Hepatocyte (in vitro differentiated cells): ENCODE data around the gene ITGB7. TPM values are rescaled to one million over a fixed set of nuclear protein-coding genes. Genes with fewer than 3 reads are reported as not detected.
"Not testable (repeated sequence)": the region's sequence is repeated elsewhere in the genome, so short reads cannot be mapped to it uniquely, and the experiment has no call there.

Experiments
- DNase-seq: peaks from one replicate; pipeline ENCODE4 v3.0.0-alpha.2; 2016; ENCODE audit warnings: low spot score
- H2AFZ ChIP-seq: fragments of 200-600 bp; sonication (generic); 2 replicates; pipeline ENCODE4 v1.6.0; 2016; ENCODE audit warnings: antibody characterized with exemption, mild to moderate bottlenecking
- H3K27ac ChIP-seq: fragments of 200-600 bp; sonication (generic); 2 replicates; pipeline ENCODE4 v1.5.1; 2016; ENCODE audit warnings: mild to moderate bottlenecking
- H3K27me3 ChIP-seq: fragments of 200-600 bp; sonication (generic); 2 replicates; pipeline ENCODE4 v1.6.1; 2016
- H3K36me3 ChIP-seq: fragments of 200-600 bp; sonication (generic); replicated peaks from 2 replicates; pipeline ENCODE4 v1.5.1; 2016; ENCODE audit warnings: low read depth; ENCODE audit not compliant: insufficient read depth
- H3K4me1 ChIP-seq: fragments of 200-600 bp; sonication (generic); 2 replicates; pipeline ENCODE4 v1.5.1; 2016; ENCODE audit warnings: mild to moderate bottlenecking, moderate library complexity; ENCODE audit not compliant: insufficient read depth
- H3K4me2 ChIP-seq: fragments of 200-600 bp; sonication (generic); 2 replicates; pipeline ENCODE4 v1.6.0; 2016
- H3K4me3 ChIP-seq: fragments of 200-600 bp; sonication (generic); 2 replicates; pipeline ENCODE4 v1.5.1; 2016; ENCODE audit warnings: mild to moderate bottlenecking
- H3K79me2 ChIP-seq: fragments of 200-600 bp; sonication (generic); 2 replicates; pipeline ENCODE4 v1.6.0; 2017; ENCODE audit warnings: mild to moderate bottlenecking
- H3K9me2 ChIP-seq: fragments of 200-600 bp; sonication (generic); replicated peaks from 2 replicates; pipeline ENCODE4 v1.6.0; 2017; ENCODE audit warnings: mild to moderate bottlenecking; ENCODE audit not compliant: insufficient read depth
- H3K9me3 ChIP-seq: fragments of 200-600 bp; sonication (generic); 2 replicates; pipeline ENCODE4 v1.5.1; 2016; ENCODE audit warnings: low read depth, mild to moderate bottlenecking
- H4K20me1 ChIP-seq: fragments of 200-600 bp; sonication (generic); 2 replicates; pipeline ENCODE4 v1.6.0; 2016; ENCODE audit warnings: mild to moderate bottlenecking; ENCODE audit not compliant: insufficient read depth, poor library complexity, severe bottlenecking
- CTCF ChIP-seq: fragments of 200-600 bp; sonication (generic); IDR thresholded peaks from 2 replicates; pipeline ENCODE4 v1.5.1; 2016; ENCODE audit warnings: antibody characterized with exemption, mild to moderate bottlenecking; ENCODE audit not compliant: poor library complexity
- EZH2 ChIP-seq: fragments of 200-600 bp; sonication (generic); IDR thresholded peaks from 2 replicates; pipeline ENCODE4 v1.6.1; 2016; ENCODE audit warnings: antibody characterized with exemption, mild to moderate bottlenecking, borderline replicate concordance
- EZH2phosphoT487 ChIP-seq: fragments of 200-600 bp; sonication (generic); IDR thresholded peaks from one replicate; pipeline ENCODE4 v1.6.1; 2018; ENCODE audit warnings: antibody characterized with exemption, mild to moderate bottlenecking, low read depth, moderate library complexity; ENCODE audit not compliant: unreplicated experiment, severe bottlenecking
- WGBS: methylation state at CpG from one replicate; pipeline ENCODE4 v1.1.6; 2016; ENCODE audit warnings: low lambda C conversion rate; ENCODE audit errors: missing lambda C conversion rate; 5-methylcytosine and 5-hydroxymethylcytosine counted together
- polyA plus RNA-seq: library from polyadenylated mRNA; unstranded; fragments of >200 nt; fragmentation: Nextera tagmentation; extraction: Ambion mirVana; gene quantifications from 2 replicates; pipeline ENCODE4 v1.2.1, GENCODE V29; 2016
- total RNA-seq: library from RNA; depleted of rRNA; stranded (reverse); fragments of >200 nt; gene quantifications from 2 replicates; pipeline ENCODE4 v1.2.3, GENCODE V29; 2014

Gene ITGB7
- total and polyA plus RNA-seq, 2 experiments from 2014 or later: 0.23 TPM; not detected in 1

- no peak for TF ChIP-seq EZH2
- no peak for TF ChIP-seq CTCF
- TF ChIP-seq EZH2phosphoT487: no peak
- 90% methylated on average over 8 of the region's 8 CpGs for WGBS
- H3K27me3 ChIP-seq: no peaks in the 10 kb centered on the region
- no peaks in the 10 kb centered on the region for H3K36me3 ChIP-seq
- no peak for DNase-seq
- H3K27ac ChIP-seq: no peak overlapping the region
- peaks cover 3% of the 10 kb centered on the region for H3K79me2 ChIP-seq
- no peak overlapping the region for H3K4me2 ChIP-seq
- no peak overlapping the region for H2AFZ ChIP-seq
- H3K4me3 ChIP-seq: no peak overlapping the region
- H3K9me2 ChIP-seq: no peaks in the 10 kb centered on the region
- peaks cover 8% of the 10 kb centered on the region for H3K4me1 ChIP-seq
- no peaks in the 10 kb centered on the region for H3K9me3 ChIP-seq
- H4K20me1 ChIP-seq: no peaks in the 10 kb centered on the region
These were observed 36.8 kb downstream of the ITGB7 start for GRCh38 chr12:53170215-53170614.

GRCh38 chr12:53169644-53170043 lies 37.4 kb downstream of the ITGB7 start:
- no peak overlapping the region for H3K4me2 ChIP-seq
- H3K4me3 ChIP-seq: no peak overlapping the region
- no peaks in the 10 kb centered on the region for H3K9me2 ChIP-seq
- H3K27ac ChIP-seq: no peak overlapping the region
- H2AFZ ChIP-seq: no peak overlapping the region
- no peaks in the 10 kb centered on the region for H4K20me1 ChIP-seq
- no peaks in the 10 kb centered on the region for H3K36me3 ChIP-seq
- WGBS: 92% methylated on average over 7 of the region's 7 CpGs
- no peaks in the 10 kb centered on the region for H3K9me3 ChIP-seq
- TF ChIP-seq EZH2phosphoT487: no peak
- DNase-seq: no peak
- peaks cover 3% of the 10 kb centered on the region for H3K79me2 ChIP-seq
- H3K4me1 ChIP-seq: peaks cover 2% of the 10 kb centered on the region
- no peaks in the 10 kb centered on the region for H3K27me3 ChIP-seq

GRCh38 chr12:53166837-53167236 lies 40.2 kb downstream of the ITGB7 start:
- no peaks in the 10 kb centered on the region for H3K4me1 ChIP-seq
- no peaks in the 10 kb centered on the region for H3K79me2 ChIP-seq
- no peaks in the 10 kb centered on the region for H3K27me3 ChIP-seq
- no peaks in the 10 kb centered on the region for H3K9me3 ChIP-seq
- H3K4me3 ChIP-seq: no peak overlapping the region
- H4K20me1 ChIP-seq: no peaks in the 10 kb centered on the region
- H3K4me2 ChIP-seq: no peak overlapping the region
- no peaks in the 10 kb centered on the region for H3K36me3 ChIP-seq
- no peak overlapping the region for H3K27ac ChIP-seq
- TF ChIP-seq EZH2phosphoT487 (no peak), CTCF (no peak)
- no peak overlapping the region for H2AFZ ChIP-seq
- H3K9me2 ChIP-seq: no peaks in the 10 kb centered on the region
- DNase-seq: no peak

GRCh38 chr12:53163008-53163407 lies 44.0 kb downstream of the ITGB7 start:
- H3K27ac ChIP-seq, H3K36me3 ChIP-seq, H3K4me3 ChIP-seq, H4K20me1 ChIP-seq, H3K79me2 ChIP-seq, H3K9me3 ChIP-seq, H3K27me3 ChIP-seq, H2AFZ ChIP-seq, H3K4me2 ChIP-seq, H3K4me1 ChIP-seq, DNase-seq, H3K9me2 ChIP-seq: not testable (repeated sequence)
- 94% methylated on average over 2 of the region's 2 CpGs for WGBS
